NT2/D1 (cell line): ENCODE measurements around the gene C15orf61.

Experiments used
- DNase-seq: peaks from one replicate; pipeline ENCODE4 v3.0.0-alpha.2; 2011; ENCODE audit warnings: low read depth, low spot score
- H3K27me3 ChIP-seq: 2 replicates; pipeline ENCODE4 v1.6.0; 2011; ENCODE audit warnings: mild to moderate bottlenecking; ENCODE audit not compliant: insufficient read length, insufficient read depth
- H3K36me3 ChIP-seq: 2 replicates; pipeline ENCODE4 v1.6.1; 2011; ENCODE audit warnings: mild to moderate bottlenecking, low read length, mixed read lengths; ENCODE audit not compliant: insufficient read depth, insufficient read length
- H3K4me1 ChIP-seq: 2 replicates; pipeline ENCODE4 v1.5.1; 2011; ENCODE audit not compliant: insufficient read depth, insufficient read length
- H3K4me3 ChIP-seq: 2 replicates; pipeline ENCODE4 v1.5.1; 2011; ENCODE audit warnings: low read depth; ENCODE audit not compliant: insufficient read length
- H3K9ac ChIP-seq: 2 replicates; pipeline ENCODE4 v1.6.0; 2011; ENCODE audit warnings: low read depth; ENCODE audit not compliant: insufficient read length
- H3K9me3 ChIP-seq: 2 replicates; pipeline ENCODE4 v1.5.1; 2011; ENCODE audit warnings: mild to moderate bottlenecking, low read length; ENCODE audit not compliant: insufficient read depth
- SUZ12 ChIP-seq: IDR thresholded peaks from 2 replicates; pipeline ENCODE4 v1.6.1; 2011; ENCODE audit not compliant: insufficient read length, insufficient read depth; ENCODE audit errors: extremely low read depth
- YY1 ChIP-seq: IDR thresholded peaks from 2 replicates; pipeline ENCODE4 v1.6.1; 2011; ENCODE audit not compliant: insufficient read length, insufficient read depth
- ZNF274 ChIP-seq: IDR thresholded peaks from 2 replicates; pipeline ENCODE4 v1.6.1; 2011; ENCODE audit warnings: mild to moderate bottlenecking, low read depth, low read length

Gene C15orf61

GRCh38 chr15:67554580-67554979 is 33.6 kb downstream of the C15orf61 start:
- Histone ChIP-seq H3K9me3 (peaks cover 18% of the 10 kb centered on the region), H3K4me1 (no peaks in the 10 kb centered on the region)
- TF ChIP-seq YY1 (no peak), ZNF274 (no peak), SUZ12 (no peak)

GRCh38 chr15:67556976-67557570 is 36.1 kb downstream of the C15orf61 start:
- Histone ChIP-seq H3K9ac (no peak overlapping the region), H3K36me3 (no peaks in the 10 kb centered on the region)

More at GRCh38 chr15:67554580-67554979, 33.6 kb downstream of the C15orf61 start:
- Histone ChIP-seq H3K4me3 (no peak overlapping the region), H3K36me3 (peaks cover 8% of the 10 kb centered on the region), H3K27me3 (no peaks in the 10 kb centered on the region), H3K9ac (no peak overlapping the region)
- no peak for DNase-seq

GRCh38 chr15:67558502-67558901 is 37.6 kb downstream of the C15orf61 start:
- no peaks in the 10 kb centered on the region for H3K36me3 ChIP-seq
- DNase-seq = no peak
- TF ChIP-seq YY1 = no peak
- TF ChIP-seq ZNF274 = no peak
- TF ChIP-seq SUZ12 = no peak
- H3K9ac ChIP-seq = no peak overlapping the region
- H3K9me3 ChIP-seq = peaks cover 18% of the 10 kb centered on the region
- no peak overlapping the region for H3K4me3 ChIP-seq
- H3K4me1 ChIP-seq = no peaks in the 10 kb centered on the region
- H3K27me3 ChIP-seq = no peaks in the 10 kb centered on the region

More at GRCh38 chr15:67556976-67557570, 36.1 kb downstream of the C15orf61 start:
- Histone ChIP-seq H3K4me1 (no peaks in the 10 kb centered on the region), H3K27me3 (no peaks in the 10 kb centered on the region), H3K9me3 (peaks cover 18% of the 10 kb centered on the region), H3K4me3 (no peak overlapping the region)
- DNase-seq = no peak
- TF ChIP-seq YY1 = no peak
- no peak for TF ChIP-seq SUZ12
- TF ChIP-seq ZNF274 = no peak

- Histone ChIP-seq H3K9me3 (peaks cover 18% of the 10 kb centered on the region), H3K4me3 (no peak overlapping the region), H3K27me3 (no peaks in the 10 kb centered on the region), H3K9ac (no peak overlapping the region), H3K36me3 (no peaks in the 10 kb centered on the region), H3K4me1 (no peaks in the 10 kb centered on the region)
- TF ChIP-seq ZNF274 (no peak), YY1 (no peak), SUZ12 (no peak)
- no peak for DNase-seq
Measured at GRCh38 chr15:67559158-67559557, 38.2 kb downstream of the C15orf61 start.

GRCh38 chr15:67559576-67559975 is 38.6 kb downstream of the C15orf61 start:
- no peak for DNase-seq
- no peaks in the 10 kb centered on the region for H3K4me1 ChIP-seq
- H3K9me3 ChIP-seq = peaks cover 18% of the 10 kb centered on the region
- TF ChIP-seq YY1 (no peak), ZNF274 (no peak), SUZ12 (no peak)
- H3K36me3 ChIP-seq = no peaks in the 10 kb centered on the region
- H3K27me3 ChIP-seq = no peaks in the 10 kb centered on the region
- H3K9ac ChIP-seq = no peak overlapping the region
- H3K4me3 ChIP-seq = no peak overlapping the region

GRCh38 chr15:67560320-67560719 is 39.4 kb downstream of the C15orf61 start:
- no peak overlapping the region for H3K4me3 ChIP-seq
- no peak for TF ChIP-seq SUZ12
- no peak for TF ChIP-seq YY1
- TF ChIP-seq ZNF274 = no peak
- no peak overlapping the region for H3K9ac ChIP-seq
- H3K9me3 ChIP-seq = peaks cover 18% of the 10 kb centered on the region
- H3K27me3 ChIP-seq = no peaks in the 10 kb centered on the region
- no peaks in the 10 kb centered on the region for H3K36me3 ChIP-seq
- H3K4me1 ChIP-seq = no peaks in the 10 kb centered on the region
- no peak for DNase-seq

- H3K27me3 ChIP-seq = no peaks in the 10 kb centered on the region
- peaks cover 5% of the 10 kb centered on the region for H3K9me3 ChIP-seq
- H3K4me3 ChIP-seq = no peak overlapping the region
- H3K9ac ChIP-seq = no peak overlapping the region
- no peaks in the 10 kb centered on the region for H3K4me1 ChIP-seq
- no peaks in the 10 kb centered on the region for H3K36me3 ChIP-seq
- no peak for TF ChIP-seq SUZ12
- TF ChIP-seq ZNF274 = no peak
- TF ChIP-seq YY1 = no peak
- no peak for DNase-seq
Measured at GRCh38 chr15:67563092-67563491, 42.2 kb downstream of the C15orf61 start.
